CD4-positive, alpha-beta T cell treated with Interleukin-4 for 4 hours (primary cell): ENCODE results near the gene ATP2C1.

ENCODE experiments used
- DNase-seq: peaks from one replicate; pipeline ENCODE4 v3.0.0-alpha.2; 2020

Gene ATP2C1

DNA sequence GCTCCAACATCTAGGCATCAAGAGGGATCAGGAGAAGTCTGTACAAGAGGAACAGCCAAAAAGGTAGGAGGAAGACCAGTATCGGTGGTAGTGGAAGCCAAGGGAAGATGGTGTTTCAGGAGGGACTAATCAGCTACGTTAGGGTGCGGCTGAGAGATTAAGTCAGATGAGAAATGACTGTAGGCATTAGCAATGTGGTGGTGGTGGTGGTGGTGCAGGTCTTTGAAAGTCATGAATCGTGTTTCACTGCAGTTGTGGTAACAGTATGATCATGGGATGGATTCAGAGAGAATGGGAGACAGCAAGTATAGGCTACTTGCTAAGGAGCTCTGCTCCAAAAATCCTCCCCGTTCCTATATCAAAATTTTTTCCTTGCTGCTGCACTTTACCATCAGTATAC lies 97.2 kb downstream of the ATP2C1 start:
- DNase-seq: no peak

DNA sequence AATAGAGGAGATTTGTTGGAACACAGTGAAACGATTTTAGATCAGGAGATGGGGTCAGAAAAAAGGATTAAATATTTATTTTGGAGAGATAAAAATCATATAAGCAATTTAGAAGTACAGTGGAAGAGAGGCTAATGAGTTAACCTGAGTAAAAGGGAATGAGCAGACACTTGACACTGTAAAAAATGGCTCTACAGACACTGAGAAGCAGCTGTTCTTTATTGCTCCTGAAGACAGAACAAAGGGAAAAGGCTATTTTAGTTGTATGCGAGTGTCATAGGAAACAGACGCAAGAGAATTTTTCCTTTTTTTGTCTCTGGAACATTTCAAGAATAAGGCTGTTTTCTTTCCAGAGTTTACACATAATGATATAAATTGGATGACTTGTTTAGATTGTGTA lies 98.5 kb downstream of the ATP2C1 start:
- DNase-seq: no peak

DNA sequence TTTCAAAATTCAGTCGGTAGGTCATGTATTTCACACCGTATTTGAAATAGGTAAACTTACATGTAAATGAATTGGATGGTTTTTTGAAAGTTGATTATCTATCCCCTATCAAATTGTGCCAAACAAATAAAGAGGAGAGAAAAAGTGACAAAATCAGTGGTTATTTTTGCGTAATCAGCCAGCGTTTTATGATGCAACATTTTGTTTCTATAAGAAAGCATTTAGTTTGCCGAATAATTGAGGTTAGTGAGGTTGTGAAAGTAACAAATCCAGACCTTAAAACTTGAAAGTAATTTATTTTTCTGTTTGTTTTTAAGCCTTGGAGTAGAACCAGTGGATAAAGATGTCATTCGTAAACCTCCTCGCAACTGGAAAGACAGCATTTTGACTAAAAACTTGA lies 103.4 kb downstream of the ATP2C1 start:
- no peak for DNase-seq

DNA sequence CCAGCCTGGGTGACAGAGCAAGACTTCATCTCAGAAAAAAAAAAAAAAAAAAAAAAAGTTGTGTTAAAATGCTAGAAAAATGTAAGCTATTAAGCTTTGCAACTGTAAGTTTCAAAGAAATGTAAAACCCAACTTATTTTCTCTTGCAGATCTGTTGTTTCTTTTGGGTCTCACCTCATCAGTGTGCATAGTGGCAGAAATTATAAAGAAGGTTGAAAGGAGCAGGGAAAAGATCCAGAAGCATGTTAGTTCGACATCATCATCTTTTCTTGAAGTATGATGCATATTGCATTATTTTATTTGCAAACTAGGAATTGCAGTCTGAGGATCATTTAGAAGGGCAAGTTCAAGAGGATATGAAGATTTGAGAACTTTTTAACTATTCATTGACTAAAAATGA lies 107.2 kb downstream of the ATP2C1 start:
- DNase-seq: no peak

DNA sequence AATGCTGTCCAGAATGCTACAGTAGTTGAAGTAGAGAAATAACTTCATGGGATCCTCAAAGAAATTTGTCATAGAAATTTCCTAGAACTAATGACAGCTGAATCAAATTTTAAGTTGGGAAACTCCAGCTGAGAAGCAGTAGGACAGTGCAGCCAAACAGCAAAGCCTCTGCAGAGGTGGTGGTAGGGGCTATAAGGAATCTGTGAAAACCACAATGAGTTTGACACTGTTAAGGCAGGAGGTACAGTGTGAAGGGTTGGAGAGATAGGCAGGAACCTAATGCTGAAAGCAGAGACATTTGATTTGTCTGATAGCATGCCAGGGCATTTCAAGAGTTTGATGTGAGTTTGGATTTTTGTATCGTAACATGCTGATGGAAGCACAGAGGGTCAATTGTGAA lies 110.7 kb downstream of the ATP2C1 start:
- DNase-seq: no peak

GRCh38 chr3:131007256-131007655 lies 113.4 kb downstream of the ATP2C1 start:
- DNase-seq: no peak

DNA sequence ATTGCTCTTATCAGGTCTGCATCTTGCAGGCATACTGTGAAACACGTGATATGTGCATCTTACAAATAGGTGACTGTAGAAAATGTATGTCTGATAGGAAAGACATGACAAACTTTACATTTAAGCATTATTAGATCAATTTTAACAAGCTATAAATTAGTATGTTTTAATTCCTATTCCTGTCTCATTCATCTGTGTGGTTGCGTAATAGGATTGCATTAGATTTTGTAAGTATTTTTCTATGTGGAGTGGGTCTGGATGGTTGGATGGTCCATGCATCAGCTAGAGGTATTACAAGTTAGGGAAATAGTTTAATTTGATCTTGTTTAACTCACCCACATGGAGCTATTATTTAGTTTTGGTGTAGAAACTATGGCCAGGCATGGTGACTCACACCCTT lies 113.9 kb downstream of the ATP2C1 start:
- DNase-seq: no peak

GRCh38 chr3:131008326-131008725 lies 114.4 kb downstream of the ATP2C1 start:
- DNase-seq: no peak

GRCh38 chr3:131009698-131010097 lies 115.8 kb downstream of the ATP2C1 start:
- no peak for DNase-seq

DNA sequence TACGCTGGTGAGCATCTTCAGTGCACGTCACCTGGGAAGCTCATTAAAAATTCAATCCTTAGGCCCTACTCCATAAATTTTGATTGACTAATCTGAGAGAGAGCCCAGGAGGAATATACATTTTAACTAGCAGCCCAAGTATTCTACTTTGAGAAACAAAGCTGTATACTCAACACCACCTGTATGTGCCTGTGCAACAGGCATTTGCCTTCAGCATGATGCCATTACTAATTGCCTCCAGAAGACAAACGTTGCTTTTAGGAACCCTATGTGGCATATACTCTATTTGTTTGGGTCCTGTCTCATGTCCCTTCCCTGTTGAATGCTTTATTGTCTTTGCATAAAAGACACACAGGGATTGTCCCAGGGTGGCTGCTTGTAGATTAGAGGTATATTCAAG lies 125.1 kb downstream of the ATP2C1 start:
- DNase-seq: no peak

DNA sequence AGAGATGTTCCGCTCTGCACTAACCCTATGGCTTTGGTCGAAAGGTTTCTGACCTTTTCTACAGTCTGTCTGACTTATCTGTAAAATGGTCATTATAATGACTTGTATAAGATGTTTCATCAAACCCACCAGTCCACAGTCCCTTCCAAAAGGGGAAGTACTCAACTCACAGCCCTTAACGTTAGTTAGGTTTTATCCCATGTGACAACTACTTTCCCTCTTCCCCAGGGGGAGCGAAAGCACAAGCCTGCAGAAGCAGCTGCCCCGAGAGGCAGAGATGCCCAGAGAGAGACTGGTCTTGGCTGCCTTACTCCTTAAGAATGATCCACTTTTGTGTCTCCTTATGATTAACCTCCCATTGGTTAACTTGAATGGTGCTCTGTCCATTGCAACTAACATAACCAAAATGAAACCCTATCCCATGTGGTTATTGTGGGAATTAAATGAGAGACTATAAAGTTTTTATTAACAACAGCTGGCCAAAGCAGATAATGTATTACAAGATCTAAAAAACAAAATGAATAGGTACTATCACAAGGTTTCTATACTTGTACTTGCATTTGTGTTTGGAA lies 126.3 kb downstream of the ATP2C1 start:
- DNase-seq: no peak

- no peak for DNase-seq
These were observed 131.7 kb downstream of the ATP2C1 start for GRCh38 chr3:131025539-131025938.

GRCh38 chr3:131026321-131027151 lies 132.7 kb downstream of the ATP2C1 start, which contains the start of the genes ASTE1 and NEK11:
TSS of gene ASTE1 (minus strand) at chr3:131026825. CDS start at chr3:131025306, 1,519 bp downstream.
TSS of gene NEK11 (plus strand) at chr3:131026877. CDS start at chr3:131029709, 2,832 bp downstream.
- peak; percentile 94 for DNase-seq

- no peak for DNase-seq
These were observed 135.0 kb downstream of the ATP2C1 start for GRCh38 chr3:131028844-131029243.

DNA sequence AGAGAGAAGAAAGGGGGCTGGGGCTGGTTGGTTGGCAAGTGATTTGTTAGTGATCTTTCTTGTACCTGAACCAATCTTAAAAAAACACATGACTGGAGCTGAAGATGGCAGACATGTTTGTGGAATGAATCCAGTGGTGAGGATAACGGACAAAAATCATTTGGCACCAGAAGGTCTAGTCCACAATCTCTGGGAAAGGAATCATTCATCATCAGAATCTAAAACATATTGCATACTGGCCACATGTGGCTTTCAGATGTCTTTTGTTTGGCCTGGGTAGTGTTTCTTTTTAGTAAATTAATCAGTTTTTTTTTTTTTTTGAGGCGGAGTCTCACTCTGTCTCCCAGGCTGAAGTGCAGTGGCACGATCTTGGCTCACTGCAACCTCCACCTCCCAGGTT lies 137.8 kb downstream of the ATP2C1 start:
- DNase-seq: no peak

- DNase-seq: peak; percentile 79
These were observed 139.7 kb downstream of the ATP2C1 start for GRCh38 chr3:131033480-131034080.

DNA sequence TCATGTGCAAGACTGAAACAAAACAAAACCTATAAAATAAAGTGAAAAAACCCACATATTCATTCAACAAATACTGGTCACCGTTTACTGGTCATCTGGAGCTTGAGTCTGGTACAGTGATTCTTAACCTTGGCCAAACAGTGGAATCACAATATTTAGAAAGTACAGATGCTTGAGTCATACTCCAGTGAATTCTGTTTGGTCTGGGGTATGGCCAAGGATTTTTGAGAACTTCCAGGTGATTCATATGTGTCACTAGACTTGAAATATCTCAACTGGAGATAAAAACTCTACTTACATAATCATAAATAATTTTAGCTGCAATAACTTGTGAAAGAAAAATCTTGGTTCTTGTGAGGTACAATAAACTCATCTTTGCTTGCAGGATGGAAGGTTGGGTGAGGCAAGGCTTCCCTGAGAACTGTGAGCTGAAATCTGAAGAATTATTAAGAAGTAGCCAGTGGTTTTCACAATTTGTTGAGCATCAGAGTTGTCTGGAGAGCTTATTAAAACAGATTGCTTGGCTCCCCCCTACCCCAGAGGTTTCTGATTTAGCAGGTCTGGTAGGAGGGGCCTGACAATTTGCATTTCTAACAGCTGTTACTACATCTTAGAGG lies 142.4 kb downstream of the ATP2C1 start:
- DNase-seq: no peak

DNA sequence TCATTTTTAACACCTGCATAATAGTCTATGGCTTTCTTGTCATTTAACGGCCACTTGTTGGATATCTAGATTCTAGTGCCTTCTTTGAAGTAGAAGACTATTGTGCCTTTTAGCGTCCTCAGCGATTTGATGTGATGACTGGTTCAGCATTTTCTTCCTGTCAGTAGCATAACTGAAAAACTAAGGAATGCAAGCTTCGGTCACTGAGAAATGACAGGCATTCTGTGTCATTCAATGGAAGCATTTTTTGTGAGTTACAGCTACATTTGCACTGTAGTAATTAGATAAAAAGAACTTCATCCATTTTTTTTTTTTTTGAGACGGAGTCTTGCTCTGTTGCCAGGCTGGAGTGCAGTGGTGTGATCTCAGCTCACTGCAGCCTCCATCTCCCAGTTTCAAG lies 143.1 kb downstream of the ATP2C1 start:
- no peak for DNase-seq

DNA sequence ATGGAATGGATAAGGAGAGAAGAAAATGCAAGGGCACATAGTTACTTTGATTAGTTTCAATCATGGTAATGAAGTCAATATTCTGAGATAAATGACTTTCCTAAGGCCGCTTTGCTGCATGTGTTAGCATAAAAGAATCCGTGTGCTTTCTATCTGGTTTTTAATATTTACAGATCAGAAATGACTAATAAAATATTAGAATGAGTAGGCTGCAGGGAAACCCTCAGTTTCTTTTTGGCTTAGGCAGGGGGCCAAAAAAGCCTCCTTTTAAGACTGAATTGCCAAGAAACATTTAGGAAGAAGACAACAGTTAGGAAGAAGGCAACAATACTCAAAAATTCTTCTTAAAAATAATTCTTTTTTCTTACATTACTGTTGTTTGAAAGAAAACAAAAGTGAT lies 144.4 kb downstream of the ATP2C1 start:
- no peak for DNase-seq

DNA sequence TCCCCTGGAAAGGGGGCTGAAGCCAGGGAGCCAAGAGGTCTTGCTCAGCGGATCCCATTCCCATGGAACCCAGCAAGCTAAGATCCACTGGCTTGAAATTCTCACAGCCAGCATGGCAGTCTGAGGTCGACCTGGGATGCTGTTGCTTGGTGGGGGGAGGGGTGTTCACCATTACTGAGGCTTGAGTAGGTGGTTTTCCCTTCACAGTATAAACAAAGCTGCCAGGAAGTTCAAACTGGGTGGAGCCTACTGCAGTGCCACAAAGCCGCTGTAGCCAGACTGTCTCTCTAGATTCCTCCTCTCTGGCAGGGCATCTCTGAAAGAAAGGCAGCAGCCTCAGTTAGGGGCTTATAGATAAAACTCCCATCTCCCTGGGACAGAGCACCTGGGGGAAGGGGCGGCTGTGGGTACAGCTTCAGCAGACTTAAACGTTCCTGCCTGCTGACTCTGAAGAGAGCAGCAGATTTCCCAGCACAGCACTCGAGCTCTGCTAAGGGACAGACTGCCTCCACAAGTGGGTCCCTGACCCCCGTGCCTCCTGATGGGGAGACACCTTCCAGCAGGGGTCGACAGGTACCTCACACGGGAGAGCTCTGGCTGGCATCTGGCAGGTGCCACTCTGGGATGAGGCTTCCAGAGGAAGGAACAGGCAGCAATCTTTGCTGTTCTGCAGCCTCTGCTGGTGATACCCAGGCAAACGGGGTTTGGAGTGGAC lies 148.5 kb downstream of the ATP2C1 start:
- DNase-seq: peak; percentile 63

- no peak for DNase-seq
These were observed 153.7 kb downstream of the ATP2C1 start for GRCh38 chr3:131047582-131047981.

- DNase-seq: no peak
These were observed 154.1 kb downstream of the ATP2C1 start for GRCh38 chr3:131048030-131048429.

DNA sequence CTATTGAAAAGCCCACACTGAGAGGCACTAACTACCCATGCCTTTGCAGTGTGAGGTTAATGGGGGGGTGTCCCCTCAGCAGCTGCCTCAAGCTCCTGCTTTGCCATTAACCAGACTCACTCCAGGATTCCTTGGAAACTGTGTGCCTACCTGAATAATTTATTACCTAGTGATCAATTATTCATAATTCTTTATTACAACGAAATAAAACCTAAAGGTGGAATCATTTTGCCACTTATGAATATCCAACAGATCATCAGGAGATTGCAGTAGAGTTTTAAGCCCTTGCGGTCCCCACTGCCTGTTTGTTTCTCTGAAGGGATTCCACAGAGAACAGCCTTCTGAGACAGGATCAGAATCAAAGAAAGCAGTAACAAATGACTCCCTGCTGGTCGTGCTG lies 156.1 kb downstream of the ATP2C1 start:
- no peak for DNase-seq
